Measurements from ENCODE around the gene IRX4. TPM values are rescaled to one million over a fixed set of nuclear protein-coding genes. Genes with fewer than 3 reads are reported as not detected.

The IRX4 gene
- total and polyA plus RNA-seq, 7 donors = 0.05 to 0.65 (median 0.48) TPM; not detected in 4

DNA sequence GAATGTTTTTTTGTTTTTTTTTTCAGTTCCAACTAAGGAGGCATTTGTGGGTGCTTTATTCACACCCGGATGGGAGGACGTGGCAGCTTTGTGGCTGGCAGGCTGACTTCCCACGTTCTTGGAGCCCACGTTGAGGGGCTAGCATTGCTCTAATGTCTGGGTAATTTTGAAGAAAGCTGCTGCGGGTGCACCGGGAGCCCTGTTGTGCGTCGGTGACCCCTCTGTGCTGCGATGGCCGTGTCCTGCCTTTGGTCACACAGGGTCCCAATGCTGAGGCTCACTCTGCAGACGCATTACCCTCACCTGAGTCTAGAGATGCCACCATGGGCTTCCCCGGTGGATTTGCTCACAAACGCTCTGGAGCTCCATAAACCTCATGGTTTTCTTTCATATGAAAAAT, 47.3 kb downstream of the IRX4 start:
- Histone ChIP-seq H3K4me3 (no peak overlapping the region), H3K4me1 (no peaks in the 10 kb centered on the region), H3K27me3 (ENCODE audit: insufficient read depth in 3 of 3, low read length in 2 of 3) (no peaks in the 10 kb centered on the region), H3K9me3 (no peaks in the 10 kb centered on the region), H3K27ac (no peak overlapping the region), H3K36me3 (ENCODE audit: insufficient read depth in 1 of 2, low read depth in 1 of 2) (peaks cover 0 to under 1% of the 10 kb centered on the region in 2 donors)
- 76 to 81% (median 76%) methylated on average over 13 of the region's 13 CpGs for WGBS, 3 donors
- intact Hi-C loops (cut with DNase I) = no loop called here
- TF ChIP-seq, protein P1, sequence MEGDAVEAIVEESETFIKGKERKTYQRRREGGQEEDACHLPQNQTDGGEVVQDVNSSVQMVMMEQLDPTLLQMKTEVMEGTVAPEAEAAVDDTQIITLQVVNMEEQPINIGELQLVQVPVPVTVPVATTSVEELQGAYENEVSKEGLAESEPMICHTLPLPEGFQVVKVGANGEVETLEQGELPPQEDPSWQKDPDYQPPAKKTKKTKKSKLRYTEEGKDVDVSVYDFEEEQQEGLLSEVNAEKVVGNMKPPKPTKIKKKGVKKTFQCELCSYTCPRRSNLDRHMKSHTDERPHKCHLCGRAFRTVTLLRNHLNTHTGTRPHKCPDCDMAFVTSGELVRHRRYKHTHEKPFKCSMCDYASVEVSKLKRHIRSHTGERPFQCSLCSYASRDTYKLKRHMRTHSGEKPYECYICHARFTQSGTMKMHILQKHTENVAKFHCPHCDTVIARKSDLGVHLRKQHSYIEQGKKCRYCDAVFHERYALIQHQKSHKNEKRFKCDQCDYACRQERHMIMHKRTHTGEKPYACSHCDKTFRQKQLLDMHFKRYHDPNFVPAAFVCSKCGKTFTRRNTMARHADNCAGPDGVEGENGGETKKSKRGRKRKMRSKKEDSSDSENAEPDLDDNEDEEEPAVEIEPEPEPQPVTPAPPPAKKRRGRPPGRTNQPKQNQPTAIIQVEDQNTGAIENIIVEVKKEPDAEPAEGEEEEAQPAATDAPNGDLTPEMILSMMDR (IDR thresholded peaks at IDR 0.05) = no peak
- DNase-seq = no peak
- no peak for ATAC-seq

DNA sequence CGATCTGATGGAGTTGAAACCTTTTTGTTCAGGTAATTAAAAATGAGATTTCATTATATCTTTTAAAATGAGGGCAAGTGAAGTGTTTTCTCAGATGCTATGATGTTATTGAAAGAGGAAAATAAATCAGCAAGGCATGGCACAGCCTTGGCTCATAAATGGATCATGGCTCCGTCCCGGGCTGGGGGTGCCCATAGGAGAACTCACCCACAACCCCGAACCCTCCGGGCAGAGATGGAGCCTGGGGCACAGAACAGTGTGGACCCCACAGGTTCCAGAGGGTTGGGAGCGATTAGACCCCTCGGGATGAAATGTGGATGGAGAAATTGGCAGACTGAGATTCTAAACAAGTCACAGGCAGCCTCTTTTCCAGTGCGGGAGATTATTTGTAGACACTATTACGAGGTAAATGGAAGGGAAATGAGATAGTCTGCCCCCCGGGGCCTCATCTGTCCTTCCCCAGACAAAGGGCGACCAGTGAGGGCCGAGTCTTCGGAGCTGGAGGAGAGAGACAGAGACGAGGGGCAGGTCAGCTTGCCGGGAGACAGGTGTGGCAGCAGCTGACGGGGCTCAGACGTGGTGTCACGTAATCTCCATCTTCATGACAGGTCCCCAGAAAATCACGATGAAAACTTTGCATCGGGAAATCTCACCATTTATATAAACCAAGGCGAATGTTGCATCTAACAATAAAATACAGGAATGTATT, 47.9 kb downstream of the IRX4 start:
- Histone ChIP-seq H3K36me3 (ENCODE audit: insufficient read depth in 1 of 2, low read depth in 1 of 2) (peaks cover 0 to 6% of the 10 kb centered on the region in 2 donors), H3K4me1 (no peaks in the 10 kb centered on the region), H3K4me3 (no peak overlapping the region), H3K9me3 (no peaks in the 10 kb centered on the region), H3K27me3 (ENCODE audit: insufficient read depth in 3 of 3, low read length in 2 of 3) (no peaks in the 10 kb centered on the region), H3K27ac (no peak overlapping the region)
- TF ChIP-seq, protein P1 (IDR thresholded peaks at IDR 0.05) = no peak
- intact Hi-C loops (cut with DNase I) = no loop called here
- ATAC-seq = no peak
- DNase-seq = no peak
- WGBS, 3 donors = 53 to 55% (median 53%) methylated on average over 21 of the region's 21 CpGs

DNA sequence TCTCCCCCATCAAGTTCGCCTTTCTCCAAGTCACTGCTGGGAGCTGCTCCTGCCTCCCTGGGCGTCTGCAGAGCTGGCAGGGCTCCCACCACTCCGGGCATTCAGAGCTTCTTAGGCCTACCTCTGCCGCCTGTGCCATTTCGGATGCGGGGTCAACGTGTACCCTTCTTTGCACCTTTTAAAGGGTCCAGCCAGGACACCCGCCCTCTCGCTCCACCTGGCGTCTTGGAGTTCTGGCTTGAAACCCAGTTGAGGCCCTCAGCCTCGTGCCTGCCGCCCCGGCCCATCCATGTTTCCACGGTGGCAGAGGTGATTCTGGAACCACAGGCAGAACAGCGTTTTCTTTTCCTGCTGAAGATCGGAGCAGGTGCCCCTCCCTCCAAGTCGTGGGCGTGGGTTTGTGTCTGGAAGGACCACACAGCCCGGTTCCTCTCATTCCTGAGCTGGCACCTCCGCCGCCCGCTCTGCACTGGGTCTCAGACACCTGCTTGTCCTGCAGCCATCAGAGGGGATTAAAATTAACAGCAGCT, 48.6 kb downstream of the IRX4 start:
- peaks cover 0 to 14% of the 10 kb centered on the region in 2 donors for H3K36me3 ChIP-seq (ENCODE audit: insufficient read depth in 1 of 2, low read depth in 1 of 2)
- WGBS, 3 donors = 66 to 76% (median 69%) methylated on average over 22 of the region's 22 CpGs
- H3K27ac ChIP-seq = no peak overlapping the region
- intact Hi-C loops (cut with DNase I) = no loop called here
- no peak for ATAC-seq
- no peak overlapping the region for H3K4me3 ChIP-seq
- no peaks in the 10 kb centered on the region for H3K4me1 ChIP-seq
- no peaks in the 10 kb centered on the region for H3K27me3 ChIP-seq (ENCODE audit: insufficient read depth in 3 of 3, low read length in 2 of 3)
- TF ChIP-seq, protein P1 (IDR thresholded peaks at IDR 0.05) = no peak
- H3K9me3 ChIP-seq = no peaks in the 10 kb centered on the region
- DNase-seq = no peak

DNA sequence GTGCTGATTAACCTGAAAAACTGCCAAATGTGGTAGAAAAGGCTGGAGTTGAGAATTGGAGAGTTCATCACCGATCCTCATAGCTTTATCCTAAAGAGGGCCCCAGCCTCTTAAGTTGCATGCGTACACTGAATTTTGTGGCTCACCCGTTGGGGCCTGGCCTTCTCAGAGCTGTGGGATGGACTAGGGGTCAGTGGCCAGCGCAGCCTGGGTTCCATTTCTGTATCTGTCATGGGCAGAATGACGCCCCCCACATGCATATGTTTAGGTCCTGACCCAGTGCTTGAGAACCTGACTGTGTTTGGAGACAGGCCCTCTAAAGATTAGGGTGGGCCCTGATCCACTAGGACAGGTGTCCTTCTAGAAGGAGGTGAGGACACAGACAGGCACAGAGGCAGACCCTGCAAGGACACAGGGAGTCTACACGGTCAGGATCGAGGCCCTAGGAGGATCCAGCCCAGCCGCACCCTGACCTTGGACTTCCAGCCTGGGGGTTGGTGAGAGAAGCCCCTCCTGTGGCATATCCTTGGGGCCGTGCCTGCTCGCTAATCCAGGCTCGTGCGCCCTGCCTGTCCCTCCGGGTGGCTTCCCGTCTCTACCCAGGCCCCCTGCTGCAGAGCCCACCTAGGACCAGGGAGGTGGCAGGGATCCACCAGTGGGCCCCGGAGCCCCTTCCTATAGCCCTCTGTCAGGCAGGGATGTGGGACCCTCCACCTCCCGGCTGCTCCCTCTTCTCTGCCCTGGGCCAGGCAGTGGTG, 49.3 kb downstream of the IRX4 start:
- DNase-seq (no peak), ATAC-seq (no peak)
- TF ChIP-seq, protein P1 (IDR thresholded peaks at IDR 0.05) = no peak
- 79 to 86% (median 82%) methylated on average over 15 to 16 of the region's 16 CpGs for WGBS, 3 donors
- no peaks in the 10 kb centered on the region for H3K9me3 ChIP-seq
- H3K27me3 ChIP-seq (ENCODE audit: insufficient read depth in 3 of 3, low read length in 2 of 3) = no peaks in the 10 kb centered on the region
- H3K27ac ChIP-seq = no peak overlapping the region
- intact Hi-C loops (cut with DNase I) = no loop called here
- no peaks in the 10 kb centered on the region for H3K4me1 ChIP-seq
- peaks cover 0 to 14% of the 10 kb centered on the region in 2 donors for H3K36me3 ChIP-seq (ENCODE audit: insufficient read depth in 1 of 2, low read depth in 1 of 2)
- H3K4me3 ChIP-seq = no peak overlapping the region
